Endothelial cell (in vitro differentiated cells): ENCODE data around the gene BRF1. TPM values are rescaled to one million over a fixed set of nuclear protein-coding genes. Genes with fewer than 3 reads are reported as not detected.
A peak's percentile ranks its signal among the peaks of the same experiment; 100 is the strongest.

Source experiments
- DNase-seq: peaks from one replicate; pipeline ENCODE4 v3.0.0; 2021; ENCODE audit warnings: low spot score
- H3K27ac Mint-ChIP-seq: one replicate; pipeline ENCODE4 v1.8.0; 2021; ENCODE audit warnings: mixed read lengths, inconsistent platforms; ENCODE audit not compliant: unreplicated experiment
- H3K27me3 Mint-ChIP-seq: one replicate; pipeline ENCODE4 v1.8.0; 2021; ENCODE audit warnings: mild to moderate bottlenecking, moderate library complexity, mixed read lengths, inconsistent platforms; ENCODE audit not compliant: unreplicated experiment
- H3K36me3 Mint-ChIP-seq: one replicate; pipeline ENCODE4 v1.8.0; 2021; ENCODE audit warnings: mild to moderate bottlenecking, low read depth, mixed read lengths, inconsistent platforms; ENCODE audit not compliant: unreplicated experiment
- H3K4me1 Mint-ChIP-seq: one replicate; pipeline ENCODE4 v1.8.0; 2021; ENCODE audit warnings: mild to moderate bottlenecking, mixed read lengths, inconsistent platforms; ENCODE audit not compliant: unreplicated experiment
- H3K4me3 Mint-ChIP-seq: one replicate; pipeline ENCODE4 v1.8.0; 2021; ENCODE audit warnings: mild to moderate bottlenecking, mixed read lengths, inconsistent platforms; ENCODE audit not compliant: unreplicated experiment
- H3K9me3 Mint-ChIP-seq: one replicate; pipeline ENCODE4 v1.8.0; 2021; ENCODE audit warnings: mixed read lengths, inconsistent platforms; ENCODE audit not compliant: unreplicated experiment
- total RNA-seq: library from RNA; stranded (reverse); fragmentation: NEBNext Ultra II Directional; extraction: Animal tissue kit (Norgen Biotek cat#: 25700); gene quantifications from one replicate; pipeline ENCODE4 v1.2.1, GENCODE V29; 2021; ENCODE audit not compliant: unreplicated experiment
- TF ChIP-seq, protein P1 (sequence below): fragments of 200-600 bp; sonication (generic); IDR thresholded peaks from one replicate; pipeline ENCODE4 v1.5.0; 2021; ENCODE audit warnings: antibody characterized with exemption; ENCODE audit not compliant: unreplicated experiment

The BRF1 gene
- total RNA-seq, 1 donor from 2014 or later = 40.9 TPM

DNA sequence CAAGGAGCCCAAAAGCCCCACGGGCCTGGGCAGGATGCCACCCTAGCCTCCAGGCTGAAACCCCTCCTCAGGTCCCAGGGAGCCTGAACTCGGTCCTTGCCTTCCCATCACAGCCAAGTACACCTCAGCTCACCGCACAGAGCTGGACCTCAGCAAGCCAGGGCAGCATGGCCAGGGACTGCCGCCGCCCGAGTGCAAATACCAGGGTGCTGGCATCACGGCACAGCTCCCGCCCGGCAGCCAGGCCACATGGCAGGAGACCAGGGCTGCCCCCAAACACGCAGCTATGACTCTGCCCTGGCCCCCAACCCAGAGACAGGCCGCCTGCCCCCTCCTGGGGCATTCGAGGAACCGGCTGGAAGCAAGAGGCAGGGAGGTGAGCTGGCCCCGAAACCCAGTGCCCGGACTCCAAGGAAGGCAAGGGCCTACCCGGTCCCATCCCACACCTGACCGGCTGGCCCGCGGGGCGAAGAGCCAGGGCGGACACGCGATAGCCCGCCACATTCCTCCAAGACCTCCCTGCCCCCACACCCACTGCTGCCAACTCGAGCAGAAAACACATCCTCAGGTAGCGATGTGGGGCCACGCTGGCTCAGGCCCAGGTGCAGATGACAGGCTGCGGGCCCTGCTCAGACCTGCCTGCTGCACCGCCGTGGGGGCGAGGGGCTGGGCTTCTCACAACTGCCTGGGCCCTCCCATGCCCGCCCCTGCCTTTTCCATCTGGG is 134.9 kb downstream of the BRF1 start:
- Mint-ChIP-seq H3K4me1 (peaks cover 41% of the 10 kb centered on the region), H3K27ac (no peak overlapping the region), H3K9me3 (no peaks in the 10 kb centered on the region), H3K27me3 (peaks cover 26% of the 10 kb centered on the region), H3K36me3 (peaks cover 6% of the 10 kb centered on the region), H3K4me3 (peak overlapping the region; percentile 62)
- no peak for DNase-seq
- TF ChIP-seq, protein P1, sequence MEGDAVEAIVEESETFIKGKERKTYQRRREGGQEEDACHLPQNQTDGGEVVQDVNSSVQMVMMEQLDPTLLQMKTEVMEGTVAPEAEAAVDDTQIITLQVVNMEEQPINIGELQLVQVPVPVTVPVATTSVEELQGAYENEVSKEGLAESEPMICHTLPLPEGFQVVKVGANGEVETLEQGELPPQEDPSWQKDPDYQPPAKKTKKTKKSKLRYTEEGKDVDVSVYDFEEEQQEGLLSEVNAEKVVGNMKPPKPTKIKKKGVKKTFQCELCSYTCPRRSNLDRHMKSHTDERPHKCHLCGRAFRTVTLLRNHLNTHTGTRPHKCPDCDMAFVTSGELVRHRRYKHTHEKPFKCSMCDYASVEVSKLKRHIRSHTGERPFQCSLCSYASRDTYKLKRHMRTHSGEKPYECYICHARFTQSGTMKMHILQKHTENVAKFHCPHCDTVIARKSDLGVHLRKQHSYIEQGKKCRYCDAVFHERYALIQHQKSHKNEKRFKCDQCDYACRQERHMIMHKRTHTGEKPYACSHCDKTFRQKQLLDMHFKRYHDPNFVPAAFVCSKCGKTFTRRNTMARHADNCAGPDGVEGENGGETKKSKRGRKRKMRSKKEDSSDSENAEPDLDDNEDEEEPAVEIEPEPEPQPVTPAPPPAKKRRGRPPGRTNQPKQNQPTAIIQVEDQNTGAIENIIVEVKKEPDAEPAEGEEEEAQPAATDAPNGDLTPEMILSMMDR = no peak

DNA sequence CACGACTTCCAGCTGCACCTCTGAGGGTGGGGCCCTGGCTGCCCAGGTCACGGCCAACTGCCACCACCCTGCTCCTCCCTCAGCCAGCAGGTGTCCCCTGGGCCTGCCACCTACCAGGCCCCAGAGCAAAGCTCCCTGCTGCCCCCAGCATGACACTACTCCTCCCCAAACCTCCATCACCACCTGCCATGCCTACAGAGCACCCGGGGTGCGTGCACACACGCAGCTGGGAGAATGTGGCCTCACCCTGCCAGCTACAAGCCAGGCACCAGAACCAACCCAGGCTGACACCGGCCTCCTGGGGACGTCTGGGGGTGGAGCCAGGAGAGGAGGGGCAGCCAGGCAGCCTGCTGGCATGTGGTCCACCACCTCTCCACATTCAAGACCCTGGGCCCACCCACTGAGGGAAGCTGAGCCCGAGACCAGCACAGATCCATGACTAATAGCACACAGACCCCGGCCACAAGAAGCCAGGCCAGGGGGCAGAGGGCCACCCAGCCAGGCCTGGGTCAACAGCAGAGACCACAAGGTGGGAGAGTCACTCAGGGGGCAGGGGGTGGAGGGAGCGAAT is 135.6 kb downstream of the BRF1 start:
- Mint-ChIP-seq H3K4me1 (peaks cover 47% of the 10 kb centered on the region), H3K4me3 (no peak overlapping the region), H3K27ac (no peak overlapping the region), H3K27me3 (peaks cover 28% of the 10 kb centered on the region), H3K36me3 (peaks cover 6% of the 10 kb centered on the region), H3K9me3 (no peaks in the 10 kb centered on the region)
- no peak for DNase-seq
- TF ChIP-seq, protein P1 = no peak

DNA sequence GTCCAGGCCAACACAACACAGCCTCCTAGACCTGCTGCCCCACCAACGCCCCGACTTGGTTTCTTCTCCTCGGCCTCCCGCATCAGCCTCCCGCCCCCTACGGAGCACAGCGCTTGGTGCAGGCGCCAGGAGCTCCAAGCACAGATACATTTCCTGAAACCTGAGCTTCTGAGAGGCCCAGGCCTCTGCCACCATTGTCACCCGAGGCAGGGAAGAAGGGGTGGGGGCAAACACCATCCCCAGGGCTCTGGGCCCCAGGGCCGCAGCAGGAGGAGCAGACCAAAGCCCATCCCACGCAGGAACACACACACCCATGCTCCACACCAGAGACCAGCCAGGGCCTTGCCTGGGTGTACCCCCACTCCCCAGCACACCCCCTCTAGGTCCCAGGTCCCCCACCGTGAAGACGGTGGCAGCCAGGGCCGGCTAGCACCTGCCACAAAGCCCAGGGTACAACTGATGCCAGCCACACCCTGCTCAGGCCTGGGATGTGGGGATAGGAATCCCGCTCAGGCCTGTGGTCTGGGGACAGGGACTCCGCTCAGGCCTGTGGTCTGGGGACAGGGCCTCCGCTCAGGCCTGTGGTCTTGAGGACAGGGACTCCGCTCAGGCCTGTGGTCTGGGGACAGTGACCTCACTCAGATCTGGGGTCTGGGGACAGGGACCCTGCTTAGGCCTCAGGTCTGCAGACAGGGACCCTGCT is 137.6 kb downstream of the BRF1 start:
- H3K27me3 Mint-ChIP-seq = peaks cover 28% of the 10 kb centered on the region
- H3K36me3 Mint-ChIP-seq = peaks cover 6% of the 10 kb centered on the region
- peak; percentile 34 for DNase-seq
- TF ChIP-seq, protein P1 = no peak
- peaks cover 44% of the 10 kb centered on the region for H3K4me1 Mint-ChIP-seq
- H3K4me3 Mint-ChIP-seq = peak overlapping the region; percentile 42
- no peak overlapping the region for H3K27ac Mint-ChIP-seq
- H3K9me3 Mint-ChIP-seq = no peaks in the 10 kb centered on the region

DNA sequence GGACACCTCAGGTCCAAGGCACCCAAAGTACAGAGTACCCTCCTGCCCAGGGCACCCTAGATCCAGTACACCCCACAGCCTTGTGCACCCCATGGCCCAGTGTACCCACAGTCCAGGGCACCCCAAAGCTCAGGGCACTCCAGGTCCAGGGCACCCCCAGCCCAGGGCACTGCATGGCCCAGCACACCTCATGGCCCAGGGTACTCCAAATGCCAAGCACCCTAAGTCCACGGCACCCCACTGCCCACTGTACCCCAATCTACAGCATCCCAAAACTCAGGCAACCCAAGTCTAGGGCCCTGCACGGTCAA is 138.2 kb downstream of the BRF1 start:
- no peak for DNase-seq
- Mint-ChIP-seq H3K27ac (no peak overlapping the region), H3K4me3 (no peak overlapping the region), H3K9me3 (no peaks in the 10 kb centered on the region), H3K27me3 (peaks cover 28% of the 10 kb centered on the region), H3K4me1 (peaks cover 44% of the 10 kb centered on the region), H3K36me3 (peaks cover 6% of the 10 kb centered on the region)
- TF ChIP-seq, protein P1 = no peak
